GM21825 (cell line): ENCODE results near the gene HSD17B11.
"Not testable (repeated sequence)": the region's sequence is repeated elsewhere in the genome, so short reads cannot be mapped to it uniquely, and the experiment has no call there.

Source experiments
- ATAC-seq: cut with Tn5 transposase; IDR thresholded peaks from one replicate; pipeline ENCODE4 v1.9.1; 2021; ENCODE audit warnings: mild to moderate bottlenecking, moderate library complexity; ENCODE audit not compliant: unreplicated experiment

The HSD17B11 gene, protein sequence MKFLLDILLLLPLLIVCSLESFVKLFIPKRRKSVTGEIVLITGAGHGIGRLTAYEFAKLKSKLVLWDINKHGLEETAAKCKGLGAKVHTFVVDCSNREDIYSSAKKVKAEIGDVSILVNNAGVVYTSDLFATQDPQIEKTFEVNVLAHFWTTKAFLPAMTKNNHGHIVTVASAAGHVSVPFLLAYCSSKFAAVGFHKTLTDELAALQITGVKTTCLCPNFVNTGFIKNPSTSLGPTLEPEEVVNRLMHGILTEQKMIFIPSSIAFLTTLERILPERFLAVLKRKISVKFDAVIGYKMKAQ

GRCh38 chr4:87390891-87391575 lies at the start of gene HSD17B11:
Gene HSD17B11, minus strand, starts transcription at chr4:87391188. Its CDS starts 118 bp downstream, at chr4:87391070.
- peak; percentile 99 for ATAC-seq

DNA sequence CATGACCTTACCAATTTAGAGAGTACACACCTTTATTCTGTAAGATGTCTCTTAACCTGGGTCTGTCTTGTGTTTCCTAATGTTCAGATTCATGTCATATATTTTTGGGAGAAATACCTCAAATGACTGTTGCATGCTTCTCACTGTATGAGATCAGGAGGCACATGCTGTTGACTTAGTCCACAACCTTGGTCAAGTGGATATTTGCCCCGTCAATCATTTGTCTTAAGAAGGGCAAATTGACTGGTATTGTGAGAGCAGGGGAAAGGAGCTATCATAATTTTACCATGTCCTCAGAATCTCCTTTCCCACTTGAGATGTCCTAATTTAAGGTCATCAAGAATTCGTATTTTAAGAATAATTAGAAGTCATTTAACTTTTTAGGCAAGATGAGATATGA lies 42.4 kb upstream of the HSD17B11 start:
- no peak for ATAC-seq

- ATAC-seq = no peak
These were observed 39.0 kb upstream of the HSD17B11 start for GRCh38 chr4:87430038-87430437.

- no peak for ATAC-seq
These were observed 38.0 kb upstream of the HSD17B11 start for GRCh38 chr4:87428979-87429378.

DNA sequence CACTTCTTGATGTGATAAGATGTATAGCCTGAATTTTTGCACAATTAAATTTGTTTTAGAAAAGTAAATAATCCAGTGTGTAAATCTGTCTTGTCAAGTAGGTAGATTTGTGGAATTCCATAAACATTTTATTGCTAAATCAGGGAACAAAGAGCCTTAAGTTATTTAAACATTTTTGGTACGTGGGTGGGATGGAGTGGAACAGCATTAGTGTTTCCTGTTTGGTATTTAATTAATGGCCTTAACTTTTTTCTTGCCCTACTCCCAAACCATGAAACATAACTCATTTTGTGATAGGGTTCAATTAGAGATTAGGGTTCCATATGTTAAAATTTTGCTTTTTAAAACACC lies 36.5 kb upstream of the HSD17B11 start:
- no peak for ATAC-seq

- ATAC-seq = no peak
These were observed 36.0 kb upstream of the HSD17B11 start for GRCh38 chr4:87426865-87427517.

GRCh38 chr4:87425711-87426110 lies 34.7 kb upstream of the HSD17B11 start:
- no peak for ATAC-seq

DNA sequence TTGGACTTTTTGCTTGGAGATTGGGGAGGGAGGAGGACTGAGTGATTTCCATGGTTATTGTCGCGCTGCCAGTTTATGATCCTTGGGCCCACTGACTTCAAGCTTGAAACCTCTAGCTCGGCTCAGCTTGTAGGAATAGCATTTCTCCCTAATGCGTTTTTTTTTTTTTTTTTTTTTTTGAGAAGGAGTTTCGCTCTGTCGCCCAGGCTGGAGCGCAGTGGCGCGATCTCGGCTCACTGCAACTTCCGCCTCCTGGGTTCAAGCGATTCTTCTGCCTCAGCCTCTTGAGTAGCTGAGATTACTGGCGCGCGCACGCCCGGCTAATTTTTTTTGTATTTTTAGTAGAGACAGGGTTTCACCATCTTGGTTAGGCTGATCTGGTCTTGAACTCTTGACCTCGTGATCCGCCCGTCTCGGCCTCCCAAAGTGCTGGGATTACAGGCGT lies 33.1 kb upstream of the HSD17B11 start:
- ATAC-seq = not testable (repeated sequence)

DNA sequence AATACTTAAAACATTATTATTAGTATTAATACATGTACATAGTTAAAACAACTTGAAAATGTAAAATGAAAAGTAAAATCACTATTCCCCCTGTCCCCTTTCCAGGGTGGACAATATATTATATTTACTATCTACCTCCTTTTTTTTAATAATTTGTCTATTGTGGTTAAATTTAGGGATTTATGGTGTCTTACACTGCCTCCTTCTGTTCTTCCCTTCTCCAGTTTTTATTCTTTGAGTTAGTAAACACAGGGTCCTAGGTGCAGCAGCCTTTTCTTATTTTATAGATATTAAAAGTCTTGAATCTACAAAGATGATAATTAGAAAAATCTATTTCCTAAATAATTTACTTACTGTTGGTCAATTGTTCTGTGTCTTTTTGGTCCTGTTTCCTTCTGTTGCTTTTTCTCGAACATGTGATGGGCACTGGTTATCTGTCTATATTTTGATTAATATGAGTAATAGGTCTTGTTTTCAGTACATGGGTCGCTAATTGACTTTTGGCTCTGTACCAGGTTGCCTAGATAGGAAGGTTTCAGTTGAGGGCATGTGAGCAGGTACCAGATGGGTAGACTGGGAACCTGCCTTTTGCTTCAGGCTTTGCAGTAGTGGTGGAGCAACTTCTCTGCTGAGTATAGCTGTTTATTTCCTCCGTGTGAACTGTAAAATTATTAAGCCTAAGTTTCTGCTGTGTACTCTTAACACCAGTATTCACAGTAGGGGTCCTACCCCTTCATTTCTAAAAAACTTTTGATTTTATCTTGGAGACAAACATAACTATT lies 32.5 kb upstream of the HSD17B11 start:
- ATAC-seq = no peak

DNA sequence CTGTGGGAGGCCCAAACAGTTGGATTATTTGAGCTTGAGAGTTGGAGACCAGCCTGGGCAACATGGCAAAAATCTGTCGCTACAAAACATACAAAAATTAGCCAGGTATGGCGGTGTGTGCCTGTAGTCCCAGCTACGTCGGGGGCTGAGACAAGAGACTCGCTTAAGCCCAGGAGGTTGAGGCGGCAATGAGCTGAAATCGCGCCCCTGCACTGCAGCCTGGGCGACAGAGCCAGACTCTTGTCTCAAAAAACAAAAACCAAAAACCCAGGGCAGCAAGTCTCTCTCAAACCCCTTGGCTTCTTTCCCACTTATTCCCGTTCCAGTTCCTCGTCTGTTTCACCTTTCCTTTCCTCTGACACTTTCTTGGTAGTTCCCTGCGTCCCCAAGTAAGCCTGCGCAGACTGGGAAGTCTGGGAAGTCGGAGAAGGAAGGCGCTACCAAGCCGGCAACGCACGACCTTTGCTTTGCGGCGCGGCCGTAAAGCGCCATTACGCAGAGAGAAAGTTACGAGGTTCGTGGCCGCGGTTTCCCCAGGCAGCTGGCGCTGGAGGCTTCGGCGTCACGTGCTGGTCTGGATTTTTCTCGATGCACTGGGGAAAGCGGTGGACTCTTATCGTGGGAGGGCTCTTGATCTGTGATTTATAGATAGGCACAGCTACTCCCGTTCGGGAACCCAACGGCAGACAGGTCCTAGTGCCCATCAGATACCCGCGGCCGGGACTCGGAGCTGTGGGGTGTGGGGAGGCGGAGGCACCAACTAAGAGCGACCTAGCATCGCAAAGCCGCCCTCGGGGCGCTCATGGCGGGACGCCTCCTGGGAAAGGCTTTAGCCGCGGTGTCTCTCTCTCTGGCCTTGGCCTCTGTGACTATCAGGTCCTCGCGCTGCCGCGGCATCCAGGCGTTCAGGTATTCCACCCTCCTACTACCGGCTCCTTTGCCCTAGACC lies 31.4 kb upstream of the HSD17B11 start, which contains the start of gene NUDT9:
Gene NUDT9 (plus strand): TSS at position 470 of the 949 bp plus-strand sequence. CDS start 333 bp downstream, at position 803.
- peak; percentile 79 for ATAC-seq

DNA sequence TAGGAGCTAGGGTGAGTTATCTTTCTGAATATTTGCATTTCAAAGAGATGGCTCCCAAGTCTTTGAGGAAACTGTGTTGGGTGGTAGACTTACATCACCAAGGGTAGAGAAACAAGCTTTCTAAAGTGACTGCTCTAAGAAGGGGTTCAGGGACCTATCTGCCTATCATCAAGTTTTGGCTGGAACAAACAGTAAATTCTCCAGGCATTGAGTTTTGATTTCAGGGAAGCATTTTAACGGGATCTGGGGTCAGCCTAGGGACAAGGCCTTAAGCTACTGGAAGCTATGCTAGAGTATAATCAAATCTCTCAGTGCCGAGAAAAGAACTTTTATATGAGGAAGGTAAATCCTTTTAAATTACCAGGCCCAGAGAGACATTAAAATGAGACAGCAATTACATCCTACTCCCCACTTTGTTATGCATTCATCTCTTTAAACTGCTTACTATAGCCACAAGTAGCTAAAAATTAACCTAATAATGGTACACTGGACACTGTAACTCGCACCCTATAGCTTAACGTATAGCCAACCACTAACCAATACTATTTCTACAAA lies 29.4 kb upstream of the HSD17B11 start:
- no peak for ATAC-seq

GRCh38 chr4:87419578-87420249 lies 28.7 kb upstream of the HSD17B11 start:
- no peak for ATAC-seq

DNA sequence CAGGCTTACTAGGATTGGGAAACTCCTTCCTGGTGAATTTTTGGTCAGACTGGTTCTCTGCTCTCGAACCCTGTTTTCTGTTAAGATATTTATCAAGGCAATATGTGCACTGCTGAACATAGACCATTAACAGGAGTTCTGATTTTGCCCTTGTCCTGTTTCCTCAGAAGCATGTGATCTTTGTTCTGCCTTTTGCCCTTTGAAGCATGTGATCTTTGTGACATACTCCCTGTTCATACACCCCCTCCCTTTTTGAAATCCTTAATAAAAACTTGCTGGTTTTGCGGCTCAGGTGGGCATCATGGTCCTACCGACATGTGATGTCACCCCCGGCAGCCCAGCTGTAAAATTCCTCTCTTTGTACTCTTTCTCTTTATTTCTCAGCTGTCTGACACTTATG lies 27.4 kb upstream of the HSD17B11 start:
- ATAC-seq = not testable (repeated sequence)

DNA sequence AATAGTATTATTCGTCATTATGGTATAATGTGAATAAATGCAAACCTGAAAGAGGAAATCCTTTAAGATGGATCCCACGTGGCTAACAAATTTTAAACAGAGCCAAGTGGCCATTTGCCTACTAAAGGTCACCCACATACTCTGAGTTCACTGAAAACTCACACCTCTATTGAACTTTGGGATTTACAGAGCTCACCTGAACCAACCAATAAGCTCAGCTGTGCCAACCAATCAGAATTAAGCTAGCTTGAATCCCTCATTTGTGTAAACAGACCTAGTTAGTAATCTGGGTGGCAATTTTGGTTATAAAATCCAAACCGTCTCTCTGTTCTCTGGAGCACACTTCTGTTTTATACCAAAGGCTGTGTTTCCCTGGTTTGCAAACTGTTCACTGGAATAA lies 26.0 kb upstream of the HSD17B11 start:
- no peak for ATAC-seq

- no peak for ATAC-seq
These were observed 23.8 kb upstream of the HSD17B11 start for GRCh38 chr4:87414816-87415215.

- ATAC-seq = no peak
These were observed 19.7 kb upstream of the HSD17B11 start for GRCh38 chr4:87410679-87411078.

DNA sequence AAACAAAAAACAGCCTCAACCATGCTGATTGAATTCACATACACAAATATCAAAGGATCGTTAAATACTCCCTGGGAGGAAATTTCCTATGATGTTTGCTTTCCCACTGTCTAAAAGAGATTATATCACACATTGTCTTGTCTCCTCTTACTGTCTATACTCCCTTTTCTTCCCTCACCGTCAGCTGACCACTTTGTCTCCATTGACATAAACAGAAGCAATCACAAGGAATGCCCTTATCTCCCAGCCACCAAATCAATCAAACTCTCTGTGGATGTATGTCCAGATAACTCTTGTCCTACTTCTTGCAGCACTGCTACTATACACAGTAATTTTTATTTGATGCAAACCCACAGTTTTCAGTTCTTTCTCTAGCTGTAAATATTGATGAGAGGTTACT lies 19.2 kb upstream of the HSD17B11 start:
- no peak for ATAC-seq

DNA sequence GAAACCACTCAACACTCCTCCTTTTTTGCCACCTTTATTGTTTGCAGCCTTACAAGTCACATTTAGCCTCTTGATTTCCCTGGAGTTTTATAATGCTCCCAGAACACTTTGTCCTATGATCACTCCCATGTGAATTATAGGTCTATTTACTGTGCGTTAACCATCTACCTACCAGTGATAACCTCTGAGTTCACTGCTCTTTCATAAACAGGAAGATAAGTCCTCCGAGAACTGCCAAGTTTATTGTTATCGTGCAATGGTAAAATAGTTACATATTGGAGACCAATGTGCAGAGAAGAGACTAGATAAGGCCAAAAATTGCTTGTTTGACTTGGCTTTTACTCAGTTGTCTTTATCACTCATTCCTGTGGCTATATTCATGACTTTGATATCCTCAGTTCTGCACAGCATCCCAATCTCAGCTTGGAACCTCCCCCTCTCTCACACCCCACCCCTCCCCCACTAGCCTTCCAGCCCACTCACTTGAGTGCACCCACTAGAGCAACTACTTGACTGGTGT lies 18.5 kb upstream of the HSD17B11 start:
- no peak for ATAC-seq

- not testable (repeated sequence) for ATAC-seq
These were observed 15.9 kb upstream of the HSD17B11 start for GRCh38 chr4:87406902-87407301.
